Activated effector memory CD4-positive, alpha-beta T cell treated with Interleukin-2 at 50 U/mL for 16 hours (primary cell): ENCODE results near the gene AIMP1.

Source experiments
- DNase-seq: peaks from one replicate; pipeline ENCODE4 v3.0.0-alpha.2; 2020

The AIMP1 gene

GRCh38 chr4:106315968-106316772 lies at the start of gene AIMP1, which contains the start of gene TBCK:
AIMP1 (plus strand) TSS chr4:106316550; CDS start chr4:106325010, 8,460 bp downstream.
TBCK (minus strand) TSS chr4:106316209; CDS start chr4:106308960, 7,249 bp downstream.
- DNase-seq, result peak; percentile 82

- no peak for DNase-seq
Observed at GRCh38 chr4:106268786-106269185, 47.6 kb upstream of the AIMP1 start.

DNA sequence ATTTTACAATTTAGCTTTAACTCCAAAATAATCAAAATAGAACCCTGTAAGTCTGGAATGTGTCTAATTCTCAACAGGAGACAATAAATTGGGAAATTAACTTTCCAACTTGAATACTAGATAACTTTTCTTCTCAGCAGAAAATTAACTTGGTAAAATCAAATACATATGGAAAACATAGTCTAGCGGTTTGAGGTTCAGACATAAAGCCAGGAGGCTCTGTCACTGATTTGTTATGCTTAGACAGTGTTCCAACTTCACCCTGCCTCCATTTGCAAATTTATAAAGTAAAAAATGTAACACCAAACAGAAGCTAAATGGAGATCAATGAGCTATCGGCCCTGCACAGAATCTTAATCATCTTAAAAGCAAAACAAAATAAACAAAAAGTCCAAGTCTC lies 46.6 kb upstream of the AIMP1 start:
- DNase-seq, result no peak

GRCh38 chr4:106270736-106271135 lies 45.6 kb upstream of the AIMP1 start:
- no peak for DNase-seq

GRCh38 chr4:106273831-106274230 lies 42.5 kb upstream of the AIMP1 start:
- no peak for DNase-seq

- DNase-seq, result no peak
Observed at GRCh38 chr4:106277140-106277675, 39.1 kb upstream of the AIMP1 start.

DNA sequence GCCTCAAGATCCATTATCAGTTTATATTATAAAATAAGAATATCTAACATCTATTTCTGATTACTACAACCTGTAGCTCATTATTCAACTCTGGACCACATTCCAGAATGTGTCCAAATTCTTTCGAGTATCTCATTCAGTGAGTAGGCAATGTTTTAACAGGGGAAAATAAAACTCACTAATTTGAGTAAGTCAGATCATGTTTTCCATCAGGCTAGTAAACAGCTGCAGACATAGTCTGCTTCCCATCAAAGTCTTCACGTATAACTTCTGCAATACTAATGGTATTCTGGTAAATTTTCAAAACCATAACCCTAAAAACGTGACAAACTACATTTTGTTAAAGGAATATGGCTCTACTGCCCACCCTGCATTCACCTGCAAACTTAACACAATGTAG lies 32.1 kb upstream of the AIMP1 start:
- DNase-seq, result no peak

- DNase-seq, result no peak
Observed at GRCh38 chr4:106286611-106287010, 29.7 kb upstream of the AIMP1 start.

- DNase-seq, result no peak
Observed at GRCh38 chr4:106287353-106287969, 28.9 kb upstream of the AIMP1 start.

- DNase-seq, result no peak
Observed at GRCh38 chr4:106289737-106290136, 26.6 kb upstream of the AIMP1 start.

- DNase-seq, result no peak
Observed at GRCh38 chr4:106291678-106292077, 24.7 kb upstream of the AIMP1 start.

GRCh38 chr4:106294062-106294461 lies 22.3 kb upstream of the AIMP1 start:
- DNase-seq, result no peak

- DNase-seq, result no peak
Observed at GRCh38 chr4:106297245-106298035, 18.9 kb upstream of the AIMP1 start.

GRCh38 chr4:106299977-106300376 lies 16.4 kb upstream of the AIMP1 start:
- no peak for DNase-seq

DNA sequence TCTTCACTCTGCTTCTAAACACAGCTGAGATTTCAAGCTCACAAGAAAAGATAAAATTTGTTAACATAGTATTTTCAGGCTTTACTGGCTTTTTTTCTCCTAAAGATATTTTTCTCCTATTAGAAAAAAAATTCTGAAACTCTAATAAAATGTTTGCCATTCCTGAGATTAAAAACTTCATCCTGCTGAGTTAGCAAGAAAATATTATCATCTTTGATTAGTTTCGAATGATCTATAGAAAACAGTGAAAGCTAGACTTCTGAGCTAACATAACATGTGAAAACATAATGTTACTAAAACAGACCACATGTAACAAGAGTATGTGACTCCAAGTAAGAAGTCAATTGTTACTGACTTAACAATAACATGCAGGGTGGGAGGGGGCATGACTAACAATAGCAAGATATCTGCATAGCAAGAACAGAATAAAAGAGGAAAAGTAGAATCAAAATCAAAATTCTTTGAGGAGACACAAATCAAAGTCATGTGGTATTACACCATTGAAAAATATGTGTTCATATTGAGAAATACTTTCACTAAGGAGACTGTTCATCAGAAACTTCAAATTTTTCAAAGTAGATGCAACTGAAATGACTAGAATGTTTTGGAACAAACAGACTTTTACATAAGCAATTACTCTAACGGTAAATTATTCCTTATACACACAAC lies 14.8 kb upstream of the AIMP1 start:
- DNase-seq, result no peak

DNA sequence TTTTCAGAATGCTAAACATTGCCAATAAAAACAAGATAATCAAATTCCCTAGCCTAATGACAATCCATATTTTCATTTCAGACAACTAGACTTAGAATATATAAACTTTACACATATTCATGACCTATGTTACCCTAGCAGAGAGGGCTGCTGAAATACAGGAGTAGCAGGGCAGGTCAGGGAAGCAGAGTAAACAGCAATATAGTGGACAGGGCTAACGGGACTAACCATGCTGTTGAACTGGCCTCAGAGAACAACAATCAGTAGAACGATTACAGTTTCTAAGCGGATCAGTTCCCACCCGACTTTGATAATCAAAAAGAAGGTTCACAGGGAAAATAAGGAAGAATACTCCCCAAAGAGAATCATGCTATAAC lies 14.3 kb upstream of the AIMP1 start:
- DNase-seq, result no peak

DNA sequence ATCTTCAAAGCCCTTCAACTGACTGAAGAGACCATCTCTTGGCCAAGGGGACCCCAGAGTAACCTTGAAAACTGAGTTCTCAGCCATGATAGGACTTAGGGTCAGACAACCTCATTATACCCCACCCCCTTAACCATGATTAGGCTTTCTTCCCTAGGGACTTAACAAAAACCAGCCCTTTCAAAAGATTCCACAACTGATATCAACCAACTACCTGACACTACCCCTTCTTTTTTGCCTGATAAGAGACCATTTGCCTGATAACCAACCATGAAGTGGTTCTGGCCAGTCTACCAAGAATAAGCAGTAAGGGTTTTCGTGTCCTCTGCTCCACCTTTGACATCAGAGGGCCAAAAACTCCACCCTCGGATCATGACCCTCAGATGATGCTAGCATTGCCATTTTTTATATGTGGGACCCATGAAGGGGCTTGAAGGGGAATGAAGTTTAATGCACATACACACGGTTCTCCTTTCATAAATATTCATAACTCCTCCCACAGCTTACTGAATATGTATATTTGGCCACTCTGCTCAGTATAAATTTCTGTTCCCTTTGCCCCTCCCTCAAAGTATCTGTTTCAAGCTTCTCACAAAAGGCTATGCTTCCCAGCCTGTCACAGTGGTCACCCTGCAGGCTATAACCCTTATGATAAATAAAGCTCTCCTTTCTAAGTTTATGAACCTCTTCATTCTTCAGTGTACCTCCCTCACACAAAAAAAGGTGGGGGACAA lies 12.6 kb upstream of the AIMP1 start:
- DNase-seq, result no peak

DNA sequence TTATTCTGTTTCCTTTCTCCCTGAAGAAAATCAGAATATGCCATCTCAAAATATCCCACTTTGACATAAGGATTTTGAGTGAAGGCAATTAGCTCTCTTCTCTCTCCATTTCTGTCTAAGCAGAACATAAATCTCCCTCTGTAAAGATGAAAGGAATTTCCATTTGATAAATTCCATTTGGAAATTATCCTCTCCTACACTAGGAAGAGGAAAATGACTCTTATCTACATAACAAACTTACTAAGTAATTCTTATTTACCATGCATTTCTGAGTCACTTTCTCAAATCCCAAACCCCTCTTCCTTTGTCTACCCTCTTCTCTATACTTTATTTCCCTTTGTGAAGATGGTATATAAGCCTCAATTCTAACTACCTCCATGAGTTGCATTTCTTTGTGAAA lies 11.7 kb upstream of the AIMP1 start:
- no peak for DNase-seq

GRCh38 chr4:106305435-106306055 lies 10.8 kb upstream of the AIMP1 start:
- DNase-seq, result no peak

- DNase-seq, result no peak
Observed at GRCh38 chr4:106306561-106306960, 9.8 kb upstream of the AIMP1 start.

DNA sequence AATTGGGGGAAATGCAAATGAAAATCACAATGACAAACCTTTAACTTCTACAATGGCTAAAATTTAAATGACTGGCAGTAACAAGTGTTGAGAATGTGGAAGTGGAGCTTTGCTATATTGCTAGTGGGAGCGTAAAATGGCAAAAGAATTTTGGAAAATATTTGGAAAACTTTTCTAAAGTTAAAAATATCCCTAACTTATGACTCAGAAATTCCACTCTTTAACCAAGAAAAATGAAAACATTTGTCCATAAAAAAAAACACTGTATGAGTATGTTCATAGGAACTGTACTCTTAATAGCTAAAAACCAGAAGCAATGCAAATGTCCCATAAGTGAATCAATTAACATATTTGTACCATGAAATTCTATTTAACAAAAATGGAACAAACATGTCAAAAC lies 4.0 kb upstream of the AIMP1 start:
- DNase-seq, result no peak
